GM19193 (cell line): Measurements from ENCODE around the gene ACTN2.

Source experiments
- POLR2A ChIP-seq: IDR thresholded peaks from 4 replicates; pipeline ENCODE4 v1.6.1; 2011; ENCODE audit not compliant: insufficient read depth, insufficient read length; ENCODE audit errors: extremely low read depth

The ACTN2 gene

GRCh38 chr1:236808564-236809130 is 122.3 kb downstream of the ACTN2 start:
- TF ChIP-seq POLR2A, result no peak

DNA sequence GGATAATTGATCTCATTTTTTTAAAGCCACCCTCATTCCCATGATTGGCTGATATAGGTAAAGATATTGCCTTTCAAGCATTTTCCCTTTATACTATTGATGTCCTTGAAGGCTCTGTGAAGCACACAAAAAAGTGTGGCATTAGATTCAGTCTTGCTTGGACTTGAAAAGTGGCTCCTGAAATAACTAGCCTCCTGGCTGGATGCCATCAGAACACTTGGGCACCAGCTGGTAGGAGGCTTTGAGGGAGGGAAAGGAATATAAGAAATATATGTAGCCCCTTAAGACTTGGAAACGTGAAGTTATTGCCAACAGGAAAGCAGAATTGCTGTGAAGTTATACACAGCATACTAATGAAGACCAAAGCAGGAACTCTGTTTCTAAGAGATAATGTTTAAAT is 122.8 kb downstream of the ACTN2 start:
- TF ChIP-seq POLR2A, result no peak

DNA sequence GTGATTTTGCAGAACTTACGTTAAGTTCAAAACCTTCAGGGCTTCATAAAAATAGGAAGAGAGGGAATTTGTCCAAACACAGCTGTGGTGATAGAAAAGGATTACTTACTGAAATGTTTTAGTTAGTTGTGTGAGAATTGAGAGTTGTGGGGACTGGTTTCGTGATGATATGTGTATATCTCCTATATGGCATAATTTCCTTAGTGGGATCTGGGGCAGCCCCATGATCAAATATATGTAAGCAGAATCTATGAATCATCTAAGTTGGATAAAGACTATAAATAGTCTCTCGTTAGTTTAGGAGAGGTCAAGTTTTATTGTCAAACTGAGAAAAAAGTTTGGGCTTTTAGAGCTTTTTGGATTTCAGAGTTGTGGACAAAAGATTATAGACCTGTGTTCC is 123.7 kb downstream of the ACTN2 start:
- no peak for TF ChIP-seq POLR2A

GRCh38 chr1:236812334-236813030 is 126.2 kb downstream of the ACTN2 start:
- TF ChIP-seq POLR2A, result no peak
